ENCODE data around the gene WNT4.

WNT4 gene

GRCh38 chr1:22143065-22144033 lies at the start of gene WNT4:
TSS of gene WNT4 (minus strand) at chr1:22143097. CDS start at chr1:22142922, 175 bp downstream.
- ATAC-seq: peak; percentile 73
- H3K27ac Mint-ChIP-seq: no peak within 1 kb of the TSS
- no peak for DNase-seq (ENCODE audit: low spot score in 2 of 2)

GRCh38 chr1:22190731-22191130 lies 47.8 kb upstream of the WNT4 start:
- H3K36me3 Mint-ChIP-seq: no peaks in the 10 kb centered on the region
- no peak overlapping the region for H3K27ac Mint-ChIP-seq
- H3K4me1 Mint-ChIP-seq: peaks cover under 1% of the 10 kb centered on the region
- ATAC-seq: peak; percentile 32
- DNase-seq (ENCODE audit: low spot score in 2 of 2): no peak
- H3K4me3 Mint-ChIP-seq: no peak overlapping the region
- no peaks in the 10 kb centered on the region for H3K9me3 Mint-ChIP-seq

More at GRCh38 chr1:22143065-22144033, at the start of gene WNT4:
- peak within 1 kb of the TSS; percentile 76 for H3K4me3 Mint-ChIP-seq
- H3K9me3 Mint-ChIP-seq: no peaks in the 10 kb centered on the region
- peaks cover 10% of the 10 kb centered on the region for H3K4me1 Mint-ChIP-seq
- no peaks in the 10 kb centered on the region for H3K36me3 Mint-ChIP-seq

GRCh38 chr1:22190251-22190650 lies 47.4 kb upstream of the WNT4 start:
- no peaks in the 10 kb centered on the region for H3K36me3 Mint-ChIP-seq
- no peaks in the 10 kb centered on the region for H3K9me3 Mint-ChIP-seq
- peaks cover 6% of the 10 kb centered on the region for H3K4me1 Mint-ChIP-seq
- H3K4me3 Mint-ChIP-seq: no peak overlapping the region
- H3K27ac Mint-ChIP-seq: no peak overlapping the region
- DNase-seq (ENCODE audit: low spot score in 2 of 2): no peak
- no peak for ATAC-seq

- DNase-seq (ENCODE audit: low spot score in 2 of 2): no peak
Measured at GRCh38 chr1:22189619-22190018, 46.7 kb upstream of the WNT4 start.

GRCh38 chr1:22188914-22189313 lies 46.0 kb upstream of the WNT4 start:
- H3K4me1 Mint-ChIP-seq: peaks cover 6% of the 10 kb centered on the region
- no peak for ATAC-seq
- H3K4me3 Mint-ChIP-seq: no peak overlapping the region
- H3K9me3 Mint-ChIP-seq: no peaks in the 10 kb centered on the region
- DNase-seq (ENCODE audit: low spot score in 2 of 2): no peak
- no peaks in the 10 kb centered on the region for H3K36me3 Mint-ChIP-seq
- no peak overlapping the region for H3K27ac Mint-ChIP-seq

More at GRCh38 chr1:22189619-22190018, 46.7 kb upstream of the WNT4 start:
- H3K9me3 Mint-ChIP-seq: no peaks in the 10 kb centered on the region
- H3K4me3 Mint-ChIP-seq: no peak overlapping the region
- H3K27ac Mint-ChIP-seq: no peak overlapping the region
- H3K36me3 Mint-ChIP-seq: no peaks in the 10 kb centered on the region
- peaks cover 6% of the 10 kb centered on the region for H3K4me1 Mint-ChIP-seq
- ATAC-seq: no peak

GRCh38 chr1:22188436-22188835 lies 45.5 kb upstream of the WNT4 start:
- Mint-ChIP-seq H3K27ac (peak overlapping the region; percentile 21), H3K9me3 (no peaks in the 10 kb centered on the region), H3K36me3 (no peaks in the 10 kb centered on the region), H3K4me1 (peaks cover 6% of the 10 kb centered on the region), H3K4me3 (no peak overlapping the region)
- no peak for ATAC-seq
- no peak for DNase-seq (ENCODE audit: low spot score in 2 of 2)

GRCh38 chr1:22186311-22186710 lies 43.4 kb upstream of the WNT4 start:
- no peak for ATAC-seq
- peaks cover 12% of the 10 kb centered on the region for H3K4me1 Mint-ChIP-seq
- no peak overlapping the region for H3K4me3 Mint-ChIP-seq
- H3K36me3 Mint-ChIP-seq: no peaks in the 10 kb centered on the region
- no peak overlapping the region for H3K27ac Mint-ChIP-seq
- no peaks in the 10 kb centered on the region for H3K9me3 Mint-ChIP-seq
- DNase-seq (ENCODE audit: low spot score in 2 of 2): no peak

GRCh38 chr1:22184892-22185612 lies 42.2 kb upstream of the WNT4 start:
- DNase-seq (ENCODE audit: low spot score in 2 of 2) (no peak), ATAC-seq (no peak)
- Mint-ChIP-seq H3K36me3 (no peaks in the 10 kb centered on the region), H3K27ac (no peak overlapping the region), H3K4me3 (no peak overlapping the region), H3K4me1 (peaks cover 12% of the 10 kb centered on the region), H3K9me3 (no peaks in the 10 kb centered on the region)

- H3K9me3 Mint-ChIP-seq: peaks cover 2% of the 10 kb centered on the region
- peaks cover 12% of the 10 kb centered on the region for H3K4me1 Mint-ChIP-seq
- no peak for DNase-seq (ENCODE audit: low spot score in 2 of 2)
- no peak overlapping the region for H3K4me3 Mint-ChIP-seq
- no peak for ATAC-seq
- H3K36me3 Mint-ChIP-seq: no peaks in the 10 kb centered on the region
- no peak overlapping the region for H3K27ac Mint-ChIP-seq
Measured at GRCh38 chr1:22184454-22184853, 41.6 kb upstream of the WNT4 start.

GRCh38 chr1:22182715-22183114 lies 39.8 kb upstream of the WNT4 start:
- Mint-ChIP-seq H3K4me3 (no peak overlapping the region), H3K27ac (no peak overlapping the region), H3K9me3 (peaks cover 2% of the 10 kb centered on the region), H3K36me3 (no peaks in the 10 kb centered on the region), H3K4me1 (peaks cover 17% of the 10 kb centered on the region)
- DNase-seq (ENCODE audit: low spot score in 2 of 2) (no peak), ATAC-seq (no peak)

- no peak overlapping the region for H3K27ac Mint-ChIP-seq
- H3K4me3 Mint-ChIP-seq: no peak overlapping the region
- H3K9me3 Mint-ChIP-seq: peaks cover 2% of the 10 kb centered on the region
Measured at GRCh38 chr1:22179197-22179803, 36.4 kb upstream of the WNT4 start.

GRCh38 chr1:22177354-22178003 lies 34.6 kb upstream of the WNT4 start:
- Mint-ChIP-seq H3K36me3 (no peaks in the 10 kb centered on the region), H3K4me3 (no peak overlapping the region), H3K27ac (no peak overlapping the region), H3K9me3 (peaks cover 2% of the 10 kb centered on the region), H3K4me1 (peaks cover 19% of the 10 kb centered on the region)
- ATAC-seq: peak; percentile 45
- DNase-seq (ENCODE audit: low spot score in 2 of 2): no peak

More at GRCh38 chr1:22179197-22179803, 36.4 kb upstream of the WNT4 start:
- DNase-seq (ENCODE audit: low spot score in 2 of 2): no peak
- Mint-ChIP-seq H3K36me3 (no peaks in the 10 kb centered on the region), H3K4me1 (peaks cover 19% of the 10 kb centered on the region)
- no peak for ATAC-seq

GRCh38 chr1:22176258-22176657 lies 33.4 kb upstream of the WNT4 start:
- Mint-ChIP-seq H3K4me1 (peaks cover 13% of the 10 kb centered on the region), H3K4me3 (peak overlapping the region; percentile 17), H3K9me3 (peaks cover 2% of the 10 kb centered on the region), H3K36me3 (no peaks in the 10 kb centered on the region), H3K27ac (peak overlapping the region; percentile 60)
- DNase-seq (ENCODE audit: low spot score in 2 of 2) (no peak), ATAC-seq (peak; percentile 55)

GRCh38 chr1:22174446-22175220 lies 31.7 kb upstream of the WNT4 start:
- peaks cover 2% of the 10 kb centered on the region for H3K9me3 Mint-ChIP-seq
- no peaks in the 10 kb centered on the region for H3K36me3 Mint-ChIP-seq
- no peak overlapping the region for H3K4me3 Mint-ChIP-seq
- DNase-seq (ENCODE audit: low spot score in 2 of 2) (no peak), ATAC-seq (no peak)
- peaks cover 13% of the 10 kb centered on the region for H3K4me1 Mint-ChIP-seq
- no peak overlapping the region for H3K27ac Mint-ChIP-seq

Data from stimulated activated effector memory CD8-positive, alpha-beta T cell treated with anti-CD3 and anti-CD28 coated beads, Interleukin-12 subunit alpha, Interleukin-12 subunit beta, amount 100 ng/mL, for 72 hours (primary cell).